GM19043 (cell line): Measurements from ENCODE around the gene CD74.
"Not testable (repeated sequence)": the region's sequence is repeated elsewhere in the genome, so short reads cannot be mapped to it uniquely, and the experiment has no call there.

ENCODE experiments used
- ATAC-seq: cut with Tn5 transposase; IDR thresholded peaks from one replicate; pipeline ENCODE4 v1.9.1; 2021; ENCODE audit warnings: low read depth; ENCODE audit not compliant: unreplicated experiment

The CD74 gene

GRCh38 chr5:150412319-150413175, at the start of gene CD74:
CD74 (minus strand) TSS chr5:150412910; CDS start chr5:150412749, 161 bp downstream.
- ATAC-seq, result peak; percentile 73

- peak; percentile 86 for ATAC-seq
Observed at GRCh38 chr5:150461231-150461630, 48.5 kb upstream of the CD74 start.

- peak; percentile 15 for ATAC-seq
Observed at GRCh38 chr5:150460781-150461180, 48.1 kb upstream of the CD74 start.

GRCh38 chr5:150458802-150459557, 46.3 kb upstream of the CD74 start:
- ATAC-seq, result peak; percentile 47

GRCh38 chr5:150457562-150458240, 45.0 kb upstream of the CD74 start:
- ATAC-seq, result no peak

- no peak for ATAC-seq
Observed at GRCh38 chr5:150457121-150457520, 44.4 kb upstream of the CD74 start.

GRCh38 chr5:150454492-150455229, 42.0 kb upstream of the CD74 start:
- no peak for ATAC-seq

GRCh38 chr5:150454027-150454426, 41.3 kb upstream of the CD74 start:
- ATAC-seq, result not testable (repeated sequence)

- ATAC-seq, result no peak
Observed at GRCh38 chr5:150452914-150453313, 40.2 kb upstream of the CD74 start.

GRCh38 chr5:150451594-150451993, 38.9 kb upstream of the CD74 start:
- no peak for ATAC-seq

GRCh38 chr5:150449517-150450339, 37.0 kb upstream of the CD74 start, which contains the start of gene RPS14:
RPS14 (minus strand) TSS chr5:150449739; CDS start chr5:150447733, 2,006 bp downstream.
- ATAC-seq, result peak; percentile 88

- ATAC-seq, result peak; percentile 21
Observed at GRCh38 chr5:150448952-150449516, 36.3 kb upstream of the CD74 start.

- no peak for ATAC-seq
Observed at GRCh38 chr5:150448334-150448733, 35.6 kb upstream of the CD74 start.

GRCh38 chr5:150447188-150447587, 34.5 kb upstream of the CD74 start:
- no peak for ATAC-seq

- no peak for ATAC-seq
Observed at GRCh38 chr5:150446583-150446982, 33.9 kb upstream of the CD74 start.

- ATAC-seq, result no peak
Observed at GRCh38 chr5:150446088-150446487, 33.4 kb upstream of the CD74 start.

GRCh38 chr5:150444770-150445169, 32.1 kb upstream of the CD74 start:
- no peak for ATAC-seq

GRCh38 chr5:150443242-150444075, 30.7 kb upstream of the CD74 start:
- ATAC-seq, result no peak
